ENCODE data around the gene SULT1A1. TPM values are rescaled to one million over a fixed set of nuclear protein-coding genes. Genes with fewer than 3 reads are reported as not detected.
"Not testable (repeated sequence)": the region's sequence is repeated elsewhere in the genome, so short reads cannot be mapped to it uniquely, and the experiment has no call there.

Gene SULT1A1
- total and polyA plus RNA-seq, 2 of the 8 experiments (the other 6 are each of a cell fraction or from before 2014, with no cell fraction given) = 2.1 to 4.0 TPM

- H3K18ac ChIP-seq (ENCODE audit: extremely low read depth, low read length); DNase-seq (ENCODE audit: low read depth in 1 of 2, low spot score in 2 of 2); H3K79me2 ChIP-seq (ENCODE audit: control insufficient read depth in 1 of 2, insufficient read depth in 2 of 2, low read length in 2 of 2); H3K23me2 ChIP-seq (ENCODE audit: low read depth, low read length); H2AFZ ChIP-seq (ENCODE audit: low read length); POLR2A ChIA-PET (ENCODE audit: partially characterized antibody); H2AK5ac ChIP-seq (ENCODE audit: low read depth, low read length); H2BK12ac ChIP-seq (ENCODE audit: low read depth, low read length); H3K9me3 ChIP-seq (ENCODE audit: insufficient read depth in 2 of 2, low read depth in 1 of 2, low read length in 1 of 2); H4K91ac ChIP-seq (replicated peaks; ENCODE audit: insufficient read length, low read length); H3K56ac ChIP-seq (replicated peaks; ENCODE audit: insufficient read length, low read depth, low read length); FAIRE-seq; H3K23ac ChIP-seq (ENCODE audit: insufficient read length); H2BK20ac ChIP-seq (ENCODE audit: low read length); H3K79me1 ChIP-seq (ENCODE audit: low read depth, low read length); H3K36me3 ChIP-seq (ENCODE audit: control insufficient read depth in 2 of 4, insufficient read depth in 4 of 4, low read length in 3 of 4); H3K9ac ChIP-seq (replicated peaks in 1 of 4; ENCODE audit: extremely low read depth in 1 of 4, low read depth in 3 of 4, low read length in 3 of 4); H3K4ac ChIP-seq (replicated peaks; ENCODE audit: insufficient read length, low read depth, low read length); H3K27me3 ChIP-seq (replicated peaks in 1 of 4; ENCODE audit: control insufficient read depth in 3 of 4, extremely low read depth in 1 of 4, insufficient read depth in 3 of 4, low read length in 3 of 4); H4K20me1 ChIP-seq (replicated peaks in 1 of 2; ENCODE audit: control insufficient read depth in 1 of 2, insufficient read depth in 2 of 2, low read length in 2 of 2); CTCF ChIA-PET (ENCODE audit: partially characterized antibody); H3K27ac ChIP-seq (ENCODE audit: low read depth, low read length); H2BK120ac ChIP-seq (replicated peaks; ENCODE audit: low read depth, low read length); H4K8ac ChIP-seq (ENCODE audit: extremely low read depth, insufficient read depth, low read length); H2BK5ac ChIP-seq (ENCODE audit: low read depth, low read length); H3K4me3 ChIP-seq (ENCODE audit: extremely low read depth in 1 of 4, insufficient read depth in 2 of 4, low read depth in 3 of 4, low read length in 4 of 4); H3K4me2 ChIP-seq (ENCODE audit: insufficient read depth in 1 of 2, low read depth in 2 of 2, low read length in 2 of 2); H2BK15ac ChIP-seq (ENCODE audit: low read length); H4K5ac ChIP-seq (ENCODE audit: insufficient read length, low read depth, low read length); H3K14ac ChIP-seq (ENCODE audit: insufficient read length): not testable (repeated sequence)
- WGBS, 2 experiments (ENCODE audit: extremely low coverage in 1 of 2, insufficient coverage in 1 of 2, insufficient read length in 1 of 2, insufficient replicate concordance in 2 of 2, low coverage in 1 of 2, low lambda C conversion rate in 2 of 2, missing lambda C conversion rate in 1 of 2) = 80% methylated on average over 5 of the region's 16 CpGs; no CpG with 5 or more reads in 1 of the 2 experiments
- peaks cover 0 to 16% (median 6%) of the 10 kb centered on the region in 4 experiments; a peak in 3 of 7 replicates for H3K4me1 ChIP-seq (replicated peaks in 1 of 4; ENCODE audit: control insufficient read depth in 3 of 4, insufficient read depth in 4 of 4, low read length in 3 of 4)
Measured at GRCh38 chr16:28614561-28614960, 4.7 kb upstream of the SULT1A1 start.

DNA sequence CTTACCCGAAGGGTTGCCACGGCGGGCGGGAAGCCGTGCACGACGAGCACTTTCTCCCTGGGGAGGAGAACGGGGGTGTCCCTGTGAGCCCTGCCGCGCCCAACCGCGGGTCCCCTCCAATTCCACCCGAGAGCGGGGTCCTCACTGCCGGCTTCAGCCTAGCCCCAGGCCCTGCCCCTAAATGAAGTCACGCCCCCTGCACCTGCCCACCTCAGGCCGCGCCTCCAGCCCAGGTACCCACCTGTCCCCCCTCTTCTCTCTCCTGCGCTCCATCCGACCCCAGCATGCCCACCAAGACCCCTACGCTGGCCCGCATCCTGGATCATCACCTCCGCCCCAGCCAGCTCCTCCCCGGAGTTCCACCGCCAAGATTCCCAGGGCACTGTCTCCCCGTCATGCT is 4.1 kb upstream of the SULT1A1 start:
- peak in 1 of 2 experiments; percentile 64 for DNase-seq (ENCODE audit: low read depth in 1 of 2, low spot score in 2 of 2)
- H4K91ac ChIP-seq (replicated peaks; ENCODE audit: insufficient read length, low read length); H3K9ac ChIP-seq (replicated peaks in 1 of 4; ENCODE audit: extremely low read depth in 1 of 4, low read depth in 3 of 4, low read length in 3 of 4); H2BK12ac ChIP-seq (ENCODE audit: low read depth, low read length); H3K79me1 ChIP-seq (ENCODE audit: low read depth, low read length); H2BK15ac ChIP-seq (ENCODE audit: low read length); H4K8ac ChIP-seq (ENCODE audit: extremely low read depth, insufficient read depth, low read length); H3K36me3 ChIP-seq (ENCODE audit: control insufficient read depth in 2 of 4, insufficient read depth in 4 of 4, low read length in 3 of 4); FAIRE-seq; H3K56ac ChIP-seq (replicated peaks; ENCODE audit: insufficient read length, low read depth, low read length); H3K18ac ChIP-seq (ENCODE audit: extremely low read depth, low read length); H2BK5ac ChIP-seq (ENCODE audit: low read depth, low read length); H2BK120ac ChIP-seq (replicated peaks; ENCODE audit: low read depth, low read length); H3K27me3 ChIP-seq (replicated peaks in 1 of 4; ENCODE audit: control insufficient read depth in 3 of 4, extremely low read depth in 1 of 4, insufficient read depth in 3 of 4, low read length in 3 of 4); H2BK20ac ChIP-seq (ENCODE audit: low read length); H4K5ac ChIP-seq (ENCODE audit: insufficient read length, low read depth, low read length); H3K23me2 ChIP-seq (ENCODE audit: low read depth, low read length); H2AFZ ChIP-seq (ENCODE audit: low read length); H4K20me1 ChIP-seq (replicated peaks in 1 of 2; ENCODE audit: control insufficient read depth in 1 of 2, insufficient read depth in 2 of 2, low read length in 2 of 2); POLR2A ChIA-PET (ENCODE audit: partially characterized antibody); H3K9me3 ChIP-seq (ENCODE audit: insufficient read depth in 2 of 2, low read depth in 1 of 2, low read length in 1 of 2); H3K14ac ChIP-seq (ENCODE audit: insufficient read length); H3K27ac ChIP-seq (ENCODE audit: low read depth, low read length); CTCF ChIA-PET (ENCODE audit: partially characterized antibody); H3K79me2 ChIP-seq (ENCODE audit: control insufficient read depth in 1 of 2, insufficient read depth in 2 of 2, low read length in 2 of 2); H2AK5ac ChIP-seq (ENCODE audit: low read depth, low read length); H3K4ac ChIP-seq (replicated peaks; ENCODE audit: insufficient read length, low read depth, low read length); H3K23ac ChIP-seq (ENCODE audit: insufficient read length): not testable (repeated sequence)
- peak overlapping the region in 1 of 2 experiments; percentile 42; a peak in 1 of 4 replicates for H3K4me2 ChIP-seq (ENCODE audit: insufficient read depth in 1 of 2, low read depth in 2 of 2, low read length in 2 of 2)
- no CpG with 5 or more reads among the region's 26 CpGs for WGBS, 2 experiments (ENCODE audit: extremely low coverage in 1 of 2, insufficient coverage in 1 of 2, insufficient read length in 1 of 2, insufficient replicate concordance in 2 of 2, low coverage in 1 of 2, low lambda C conversion rate in 2 of 2, missing lambda C conversion rate in 1 of 2)
- peak overlapping the region in 1 of 4 experiments; percentile 43; a peak in 1 of 8 replicates for H3K4me3 ChIP-seq (ENCODE audit: extremely low read depth in 1 of 4, insufficient read depth in 2 of 4, low read depth in 3 of 4, low read length in 4 of 4)
- H3K4me1 ChIP-seq (replicated peaks in 1 of 4; ENCODE audit: control insufficient read depth in 3 of 4, insufficient read depth in 4 of 4, low read length in 3 of 4) = peaks cover 0 to 20% (median 8%) of the 10 kb centered on the region in 4 experiments; a peak in 4 of 7 replicates

Data from H1 (cell line).